HFFc6 (cell line): ENCODE results near the gene DHRS7B. TPM values are rescaled to one million over a fixed set of nuclear protein-coding genes. Genes with fewer than 3 reads are reported as not detected.
A peak's percentile ranks its signal among the peaks of the same experiment; 100 is the strongest.

ENCODE experiments used
- DNase-seq: peaks from one replicate; pipeline ENCODE4 v3.0.0-alpha.2; 2018
- H3K27ac Mint-ChIP-seq: 2 replicates; pipeline ENCODE4 v1.8.0; 2020; ENCODE audit warnings: mild to moderate bottlenecking, mixed read lengths
- H3K27me3 Mint-ChIP-seq: 2 replicates; pipeline ENCODE4 v1.8.0; 2021; ENCODE audit warnings: mild to moderate bottlenecking, moderate library complexity, mixed read lengths; ENCODE audit not compliant: insufficient read depth
- H3K36me3 Mint-ChIP-seq: 2 replicates; pipeline ENCODE4 v1.8.0; 2021; ENCODE audit warnings: low read depth, mixed read lengths
- H3K4me1 Mint-ChIP-seq: 2 replicates; pipeline ENCODE4 v1.8.0; 2020; ENCODE audit warnings: low read depth, mixed read lengths
- H3K4me3 Mint-ChIP-seq: 2 replicates; pipeline ENCODE4 v1.8.0; 2020; ENCODE audit warnings: mild to moderate bottlenecking, moderate library complexity, mixed read lengths
- H3K9me3 Mint-ChIP-seq: 2 replicates; pipeline ENCODE4 v1.8.0; 2020; ENCODE audit warnings: mild to moderate bottlenecking, mixed read lengths
- total RNA-seq, 6 experiments: library from RNA; stranded (reverse); fragmentation: NEBNext Ultra II Directional; extraction: Animal tissue kit (Norgen Biotek cat#: 25700); gene quantifications; 2 replicates in 1 of 6; 3 replicates in 5 of 6; pipeline ENCODE4 v1.2.3, GENCODE V29; 2021
- TF ChIP-seq, protein P1 (sequence below): fragments of 200-600 bp; sonication (generic); IDR thresholded peaks from 2 replicates; pipeline ENCODE4 v1.5.0; 2021; ENCODE audit warnings: antibody characterized with exemption, mild to moderate bottlenecking

DHRS7B gene
- total RNA-seq, 6 experiments from 2014 or later: 12.3 to 20.8 (median 14.7) TPM

DNA sequence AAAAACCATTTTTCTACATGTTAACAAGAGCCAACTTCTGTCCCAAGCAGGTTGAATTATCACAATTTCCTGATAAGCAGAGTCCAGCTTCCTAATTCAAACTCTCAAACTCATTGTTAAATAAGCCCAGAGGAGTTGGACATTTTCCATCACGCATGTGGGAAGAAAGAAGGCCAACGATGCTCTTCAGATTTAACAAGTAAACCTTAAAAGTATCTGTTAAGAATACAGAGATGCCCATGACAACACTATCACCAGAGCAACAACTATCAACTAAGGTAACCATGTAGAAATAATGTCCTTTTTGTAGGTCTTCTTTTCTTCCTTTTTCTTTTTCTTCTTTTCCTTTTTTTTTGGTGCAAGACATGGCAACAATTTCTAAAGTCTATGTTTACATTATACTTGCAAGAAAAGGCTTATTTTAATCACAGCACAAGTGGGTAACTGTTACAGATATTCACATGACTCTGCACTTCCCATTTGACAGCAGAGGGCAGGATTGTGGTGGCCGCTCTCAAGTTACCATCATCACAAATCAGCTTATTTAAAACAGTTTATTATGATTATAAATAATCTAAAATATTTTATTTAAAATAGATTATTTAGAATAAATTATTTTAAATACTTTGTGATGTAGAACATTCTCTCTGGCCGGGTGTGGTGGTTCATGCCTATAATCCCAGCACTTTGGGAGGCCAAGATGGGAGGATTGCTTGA is 35.7 kb upstream of the DHRS7B start:
- TF ChIP-seq, protein P1, sequence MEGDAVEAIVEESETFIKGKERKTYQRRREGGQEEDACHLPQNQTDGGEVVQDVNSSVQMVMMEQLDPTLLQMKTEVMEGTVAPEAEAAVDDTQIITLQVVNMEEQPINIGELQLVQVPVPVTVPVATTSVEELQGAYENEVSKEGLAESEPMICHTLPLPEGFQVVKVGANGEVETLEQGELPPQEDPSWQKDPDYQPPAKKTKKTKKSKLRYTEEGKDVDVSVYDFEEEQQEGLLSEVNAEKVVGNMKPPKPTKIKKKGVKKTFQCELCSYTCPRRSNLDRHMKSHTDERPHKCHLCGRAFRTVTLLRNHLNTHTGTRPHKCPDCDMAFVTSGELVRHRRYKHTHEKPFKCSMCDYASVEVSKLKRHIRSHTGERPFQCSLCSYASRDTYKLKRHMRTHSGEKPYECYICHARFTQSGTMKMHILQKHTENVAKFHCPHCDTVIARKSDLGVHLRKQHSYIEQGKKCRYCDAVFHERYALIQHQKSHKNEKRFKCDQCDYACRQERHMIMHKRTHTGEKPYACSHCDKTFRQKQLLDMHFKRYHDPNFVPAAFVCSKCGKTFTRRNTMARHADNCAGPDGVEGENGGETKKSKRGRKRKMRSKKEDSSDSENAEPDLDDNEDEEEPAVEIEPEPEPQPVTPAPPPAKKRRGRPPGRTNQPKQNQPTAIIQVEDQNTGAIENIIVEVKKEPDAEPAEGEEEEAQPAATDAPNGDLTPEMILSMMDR: peak; percentile 27; the same call in 1 of the 2 replicates
- no peak for DNase-seq
- Mint-ChIP-seq H3K36me3 (no peaks in the 10 kb centered on the region), H3K4me1 (peaks cover 14% of the 10 kb centered on the region), H3K4me3 (no peak overlapping the region), H3K27ac (no peak overlapping the region), H3K27me3 (peaks cover 12% of the 10 kb centered on the region), H3K9me3 (no peaks in the 10 kb centered on the region)

DNA sequence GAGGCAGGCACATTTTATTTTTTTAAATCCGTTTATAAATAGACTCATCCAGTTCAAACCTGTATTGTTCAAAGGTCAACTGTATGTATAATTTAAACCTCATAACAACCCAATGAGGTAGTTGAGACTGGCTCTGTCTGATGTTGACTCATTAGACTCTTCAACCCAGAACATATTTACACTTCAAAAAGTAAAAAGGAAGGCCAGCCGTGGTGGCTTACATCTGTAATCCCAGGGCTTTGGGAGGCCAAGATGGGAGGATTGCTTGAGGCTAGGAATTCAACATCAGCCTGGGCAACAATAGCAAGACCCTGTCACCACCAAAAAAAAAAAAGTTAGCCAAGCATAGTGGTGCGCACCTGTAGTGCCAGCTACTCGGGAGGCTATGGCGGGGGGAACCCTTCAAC is 32.5 kb upstream of the DHRS7B start:
- Mint-ChIP-seq H3K9me3 (no peaks in the 10 kb centered on the region), H3K4me1 (peaks cover 13% of the 10 kb centered on the region), H3K27ac (no peak overlapping the region), H3K27me3 (peaks cover 10% of the 10 kb centered on the region), H3K4me3 (no peak overlapping the region), H3K36me3 (no peaks in the 10 kb centered on the region)
- no peak for DNase-seq
- TF ChIP-seq, protein P1: no peak

DNA sequence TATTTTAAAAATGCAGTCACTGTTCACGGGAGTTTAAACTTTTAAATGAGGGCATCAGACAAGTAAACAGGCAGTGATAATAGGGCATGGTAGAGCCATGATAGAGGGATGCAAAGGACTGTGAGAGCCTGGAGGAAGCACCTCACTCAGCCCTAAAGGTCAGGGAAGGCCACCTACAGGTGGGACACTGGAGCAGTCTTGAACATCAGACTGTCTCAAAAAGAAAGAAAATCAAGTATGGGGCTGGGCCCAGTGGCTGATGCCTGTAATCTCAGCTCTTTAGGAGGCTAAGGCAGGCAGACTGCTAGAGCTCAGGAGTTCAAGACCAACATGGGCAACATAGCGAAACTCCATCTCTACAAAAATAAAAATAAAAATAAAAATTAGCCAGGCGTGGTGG is 31.0 kb upstream of the DHRS7B start:
- TF ChIP-seq, protein P1: no peak
- no peak for DNase-seq
- peaks cover 13% of the 10 kb centered on the region for H3K4me1 Mint-ChIP-seq
- no peaks in the 10 kb centered on the region for H3K9me3 Mint-ChIP-seq
- H3K4me3 Mint-ChIP-seq: no peak overlapping the region
- H3K36me3 Mint-ChIP-seq: no peaks in the 10 kb centered on the region
- no peak overlapping the region for H3K27ac Mint-ChIP-seq
- H3K27me3 Mint-ChIP-seq: peaks cover 8% of the 10 kb centered on the region

- Mint-ChIP-seq H3K4me3 (no peak overlapping the region), H3K4me1 (peaks cover 13% of the 10 kb centered on the region), H3K9me3 (no peaks in the 10 kb centered on the region), H3K27ac (no peak overlapping the region), H3K27me3 (peaks cover 5% of the 10 kb centered on the region; the same call in 1 of the 2 replicates), H3K36me3 (no peaks in the 10 kb centered on the region)
- DNase-seq: no peak
- TF ChIP-seq, protein P1: no peak
Measured at GRCh38 chr17:21096874-21097273, 29.9 kb upstream of the DHRS7B start.

- TF ChIP-seq, protein P1: no peak
- Mint-ChIP-seq H3K4me3 (peak overlapping the region; percentile 92), H3K4me1 (peaks cover 13% of the 10 kb centered on the region), H3K9me3 (no peaks in the 10 kb centered on the region), H3K36me3 (no peaks in the 10 kb centered on the region), H3K27me3 (peaks cover 5% of the 10 kb centered on the region; the same call in 1 of the 2 replicates), H3K27ac (peak overlapping the region; percentile 86)
- peak; percentile 74 for DNase-seq
Measured at GRCh38 chr17:21098934-21099689, 27.7 kb upstream of the DHRS7B start.
